K562 (cell line): ENCODE data around the gene MANEAL. TPM values are rescaled to one million over a fixed set of nuclear protein-coding genes. Genes with fewer than 3 reads are reported as not detected.

Experiments
- ATF1 ChIP-seq, 2 experiments: fragments of 450-650 bp in 1 of 2; IDR thresholded peaks; 2 replicates each; pipeline ENCODE4 v1.6.1; 2016; ENCODE audit warnings: missing compliant biosample characterization in 1 of 2, missing genetic modification characterization in 1 of 2
- BMI1 ChIP-seq: fragments of 150-350 bp; IDR thresholded peaks from 2 replicates; pipeline ENCODE4 v1.6.1; 2014; ENCODE audit warnings: low read length
- FOXJ2 ChIP-seq: fragments of 200-800 bp; sonication (Bioruptor generic); IDR thresholded peaks from 2 replicates; pipeline ENCODE4 v1.6.1; 2016; ENCODE audit warnings: missing genetic modification characterization, missing compliant biosample characterization
- HDAC1 ChIP-seq, 2 experiments: fragments of 450-650 bp; IDR thresholded peaks; 2 replicates each; pipeline ENCODE4 v1.6.1; 2016 to 2017; ENCODE audit warnings: inconsistent platforms in 1 of 2, mild to moderate bottlenecking in 1 of 2, moderate library complexity in 1 of 2
- HLTF ChIP-seq: fragments of 450-650 bp; IDR thresholded peaks from 2 replicates; pipeline ENCODE4 v1.6.1; 2016
- MNT ChIP-seq, 2 experiments: fragments of 450-650 bp; conservative IDR thresholded peaks; 2 replicates each; pipeline ENCODE4 v1.6.1; 2017; ENCODE audit warnings: mild to moderate bottlenecking in 2 of 2, moderate library complexity in 2 of 2
- RB1 ChIP-seq: fragments of 450-650 bp; IDR thresholded peaks from 2 replicates; pipeline ENCODE4 v1.6.1; 2017; ENCODE audit warnings: low read depth, mild to moderate bottlenecking
- RBM34 ChIP-seq: fragments of 200-400 bp; formaldehyde crosslinking; IDR thresholded peaks from 2 replicates; pipeline ENCODE4 v1.6.1; 2018; ENCODE audit warnings: low read length, borderline replicate concordance; ENCODE audit not compliant: insufficient read depth
- RFX5 ChIP-seq: IDR thresholded peaks from 2 replicates; pipeline ENCODE4 v1.6.1; 2011; ENCODE audit warnings: low read depth, mild to moderate bottlenecking, improper control_type of control experiment, low read length
- SLC30A9 ChIP-seq: fragments of 250-450 bp; sonication (Bioruptor Pico); IDR thresholded peaks from 2 replicates; pipeline ENCODE4 v1.8.0; 2022; ENCODE audit warnings: mild to moderate bottlenecking, moderate library complexity
- TCF3 ChIP-seq: sonication (generic); formaldehyde crosslinking; IDR thresholded peaks from 2 replicates; pipeline ENCODE4 v1.4.0; 2020; ENCODE audit warnings: mild to moderate bottlenecking, missing genetic modification reagents
- WHSC1 ChIP-seq: IDR thresholded peaks from one replicate; pipeline ENCODE4 v1.6.1; 2012; ENCODE audit warnings: low read length, control low read depth, inconsistent platforms
- ZNF444 ChIP-seq: fragments of 250-450 bp; sonication (Bioruptor Pico); IDR thresholded peaks from 2 replicates; pipeline ENCODE4 v1.4.0; 2020; ENCODE audit warnings: mild to moderate bottlenecking, moderate library complexity
- ZNF699 ChIP-seq: fragments of 250-450 bp; sonication (Bioruptor Pico); IDR thresholded peaks from 2 replicates; pipeline ENCODE4 v1.8.0; 2021; ENCODE audit warnings: mild to moderate bottlenecking, moderate library complexity; ENCODE audit not compliant: insufficient replicate concordance
- polyA plus RNA-seq, 8 experiments: library from polyadenylated mRNA; depleted of rRNA in 4 of 8; stranded (reverse) in 5 of 8; unstranded in 3 of 8; fragments of >200 nt; fragmentation: Nextera tagmentation in 2 of 8; fragmentation: Illumina TruSeq in 1 of 8; extraction: Ambion mirVana in 2 of 8; extraction: Trizol in 1 of 8; gene quantifications; 2 replicates each; pipeline versions ENCODE4 v1.2.1 to v1.2.3, GENCODE V29; 2011 to 2014; ENCODE audit warnings: inconsistent platforms in 1 of 8, missing spikeins in 1 of 8
- total RNA-seq, 7 experiments: library from RNA; depleted of rRNA in 6 of 7; stranded (reverse); fragments of >200 nt in 6 of 7; fragmentation: Illumina TruSeq in 2 of 7; extraction: Trizol in 2 of 7; gene quantifications; 2 replicates each; pipeline versions ENCODE4 v1.2.1 to v1.2.3, GENCODE V29; 2011 to 2021; ENCODE audit warnings: low replicate concordance in 1 of 7
- TF ChIP-seq, protein P1 (sequence below): sonication (generic); formaldehyde crosslinking; IDR thresholded peaks from 2 replicates; pipeline ENCODE4 v1.5.0; 2020; ENCODE audit warnings: missing genetic modification reagents
- TF ChIP-seq, protein P2 (sequence below): fragments of 450-650 bp; IDR thresholded peaks from 2 replicates; pipeline ENCODE4 v1.6.1; 2016; ENCODE audit warnings: mild to moderate bottlenecking, moderate library complexity

The MANEAL gene
- total and polyA plus RNA-seq, 9 of the 15 experiments (the other 6 are each of a cell fraction or from before 2014, with no cell fraction given) = 0.37 to 3.2 (median 1.2) TPM

DNA sequence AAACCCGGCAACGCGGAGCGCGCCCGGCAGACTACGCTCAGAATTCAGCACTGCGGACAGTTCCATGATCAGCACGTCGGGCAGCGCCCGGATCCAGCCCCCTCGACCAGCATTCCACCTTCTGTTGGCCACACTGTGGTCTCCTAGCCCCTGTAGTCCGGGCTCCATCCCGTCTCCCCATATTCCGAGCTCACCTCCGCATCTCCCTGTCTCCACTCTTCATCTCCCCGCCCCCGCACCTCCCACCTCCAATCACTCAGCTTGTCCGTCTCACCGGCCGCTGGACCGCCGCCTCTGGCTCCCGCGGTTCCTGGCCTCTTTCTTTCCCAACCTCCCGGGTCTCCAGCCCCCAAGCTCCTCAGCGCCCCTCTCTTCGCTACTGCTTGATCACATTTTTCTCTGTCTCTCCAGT, 29.2 kb upstream of the MANEAL start (continued):
- TF ChIP-seq, protein P1, sequence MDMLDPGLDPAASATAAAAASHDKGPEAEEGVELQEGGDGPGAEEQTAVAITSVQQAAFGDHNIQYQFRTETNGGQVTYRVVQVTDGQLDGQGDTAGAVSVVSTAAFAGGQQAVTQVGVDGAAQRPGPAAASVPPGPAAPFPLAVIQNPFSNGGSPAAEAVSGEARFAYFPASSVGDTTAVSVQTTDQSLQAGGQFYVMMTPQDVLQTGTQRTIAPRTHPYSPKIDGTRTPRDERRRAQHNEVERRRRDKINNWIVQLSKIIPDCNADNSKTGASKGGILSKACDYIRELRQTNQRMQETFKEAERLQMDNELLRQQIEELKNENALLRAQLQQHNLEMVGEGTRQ = peak; percentile 82
- no peak for TF ChIP-seq HLTF
- TF ChIP-seq, protein P2, sequence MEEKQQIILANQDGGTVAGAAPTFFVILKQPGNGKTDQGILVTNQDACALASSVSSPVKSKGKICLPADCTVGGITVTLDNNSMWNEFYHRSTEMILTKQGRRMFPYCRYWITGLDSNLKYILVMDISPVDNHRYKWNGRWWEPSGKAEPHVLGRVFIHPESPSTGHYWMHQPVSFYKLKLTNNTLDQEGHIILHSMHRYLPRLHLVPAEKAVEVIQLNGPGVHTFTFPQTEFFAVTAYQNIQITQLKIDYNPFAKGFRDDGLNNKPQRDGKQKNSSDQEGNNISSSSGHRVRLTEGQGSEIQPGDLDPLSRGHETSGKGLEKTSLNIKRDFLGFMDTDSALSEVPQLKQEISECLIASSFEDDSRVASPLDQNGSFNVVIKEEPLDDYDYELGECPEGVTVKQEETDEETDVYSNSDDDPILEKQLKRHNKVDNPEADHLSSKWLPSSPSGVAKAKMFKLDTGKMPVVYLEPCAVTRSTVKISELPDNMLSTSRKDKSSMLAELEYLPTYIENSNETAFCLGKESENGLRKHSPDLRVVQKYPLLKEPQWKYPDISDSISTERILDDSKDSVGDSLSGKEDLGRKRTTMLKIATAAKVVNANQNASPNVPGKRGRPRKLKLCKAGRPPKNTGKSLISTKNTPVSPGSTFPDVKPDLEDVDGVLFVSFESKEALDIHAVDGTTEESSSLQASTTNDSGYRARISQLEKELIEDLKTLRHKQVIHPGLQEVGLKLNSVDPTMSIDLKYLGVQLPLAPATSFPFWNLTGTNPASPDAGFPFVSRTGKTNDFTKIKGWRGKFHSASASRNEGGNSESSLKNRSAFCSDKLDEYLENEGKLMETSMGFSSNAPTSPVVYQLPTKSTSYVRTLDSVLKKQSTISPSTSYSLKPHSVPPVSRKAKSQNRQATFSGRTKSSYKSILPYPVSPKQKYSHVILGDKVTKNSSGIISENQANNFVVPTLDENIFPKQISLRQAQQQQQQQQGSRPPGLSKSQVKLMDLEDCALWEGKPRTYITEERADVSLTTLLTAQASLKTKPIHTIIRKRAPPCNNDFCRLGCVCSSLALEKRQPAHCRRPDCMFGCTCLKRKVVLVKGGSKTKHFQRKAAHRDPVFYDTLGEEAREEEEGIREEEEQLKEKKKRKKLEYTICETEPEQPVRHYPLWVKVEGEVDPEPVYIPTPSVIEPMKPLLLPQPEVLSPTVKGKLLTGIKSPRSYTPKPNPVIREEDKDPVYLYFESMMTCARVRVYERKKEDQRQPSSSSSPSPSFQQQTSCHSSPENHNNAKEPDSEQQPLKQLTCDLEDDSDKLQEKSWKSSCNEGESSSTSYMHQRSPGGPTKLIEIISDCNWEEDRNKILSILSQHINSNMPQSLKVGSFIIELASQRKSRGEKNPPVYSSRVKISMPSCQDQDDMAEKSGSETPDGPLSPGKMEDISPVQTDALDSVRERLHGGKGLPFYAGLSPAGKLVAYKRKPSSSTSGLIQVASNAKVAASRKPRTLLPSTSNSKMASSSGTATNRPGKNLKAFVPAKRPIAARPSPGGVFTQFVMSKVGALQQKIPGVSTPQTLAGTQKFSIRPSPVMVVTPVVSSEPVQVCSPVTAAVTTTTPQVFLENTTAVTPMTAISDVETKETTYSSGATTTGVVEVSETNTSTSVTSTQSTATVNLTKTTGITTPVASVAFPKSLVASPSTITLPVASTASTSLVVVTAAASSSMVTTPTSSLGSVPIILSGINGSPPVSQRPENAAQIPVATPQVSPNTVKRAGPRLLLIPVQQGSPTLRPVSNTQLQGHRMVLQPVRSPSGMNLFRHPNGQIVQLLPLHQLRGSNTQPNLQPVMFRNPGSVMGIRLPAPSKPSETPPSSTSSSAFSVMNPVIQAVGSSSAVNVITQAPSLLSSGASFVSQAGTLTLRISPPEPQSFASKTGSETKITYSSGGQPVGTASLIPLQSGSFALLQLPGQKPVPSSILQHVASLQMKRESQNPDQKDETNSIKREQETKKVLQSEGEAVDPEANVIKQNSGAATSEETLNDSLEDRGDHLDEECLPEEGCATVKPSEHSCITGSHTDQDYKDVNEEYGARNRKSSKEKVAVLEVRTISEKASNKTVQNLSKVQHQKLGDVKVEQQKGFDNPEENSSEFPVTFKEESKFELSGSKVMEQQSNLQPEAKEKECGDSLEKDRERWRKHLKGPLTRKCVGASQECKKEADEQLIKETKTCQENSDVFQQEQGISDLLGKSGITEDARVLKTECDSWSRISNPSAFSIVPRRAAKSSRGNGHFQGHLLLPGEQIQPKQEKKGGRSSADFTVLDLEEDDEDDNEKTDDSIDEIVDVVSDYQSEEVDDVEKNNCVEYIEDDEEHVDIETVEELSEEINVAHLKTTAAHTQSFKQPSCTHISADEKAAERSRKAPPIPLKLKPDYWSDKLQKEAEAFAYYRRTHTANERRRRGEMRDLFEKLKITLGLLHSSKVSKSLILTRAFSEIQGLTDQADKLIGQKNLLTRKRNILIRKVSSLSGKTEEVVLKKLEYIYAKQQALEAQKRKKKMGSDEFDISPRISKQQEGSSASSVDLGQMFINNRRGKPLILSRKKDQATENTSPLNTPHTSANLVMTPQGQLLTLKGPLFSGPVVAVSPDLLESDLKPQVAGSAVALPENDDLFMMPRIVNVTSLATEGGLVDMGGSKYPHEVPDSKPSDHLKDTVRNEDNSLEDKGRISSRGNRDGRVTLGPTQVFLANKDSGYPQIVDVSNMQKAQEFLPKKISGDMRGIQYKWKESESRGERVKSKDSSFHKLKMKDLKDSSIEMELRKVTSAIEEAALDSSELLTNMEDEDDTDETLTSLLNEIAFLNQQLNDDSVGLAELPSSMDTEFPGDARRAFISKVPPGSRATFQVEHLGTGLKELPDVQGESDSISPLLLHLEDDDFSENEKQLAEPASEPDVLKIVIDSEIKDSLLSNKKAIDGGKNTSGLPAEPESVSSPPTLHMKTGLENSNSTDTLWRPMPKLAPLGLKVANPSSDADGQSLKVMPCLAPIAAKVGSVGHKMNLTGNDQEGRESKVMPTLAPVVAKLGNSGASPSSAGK = no peak
- TF ChIP-seq ZNF699 = no peak
- TF ChIP-seq FOXJ2 (tag) = peak; percentile 53; the same call in 1 of the 2 replicates
- TF ChIP-seq WHSC1 = no peak
- peak; percentile 26; the same call in 1 of the 2 replicates for TF ChIP-seq RFX5
- TF ChIP-seq HDAC1 (IDR thresholded peaks at IDR 0.05) = peak in 1 of 2 experiments; percentile 95; a peak in 2 of 4 replicates
- no peak for TF ChIP-seq ZNF444 (CRISPR knock-in tag)
- no peak for TF ChIP-seq RBM34
- TF ChIP-seq RB1 = 0 out of 2 replicates have a peak, but pooled peaks have one; percentile 26
- peak; percentile 65 for TF ChIP-seq TCF3 (CRISPR knock-in tag)
- no peak for TF ChIP-seq BMI1
- peak; percentile 82 for TF ChIP-seq ATF1 (CRISPR knock-in tag; IDR thresholded peaks at IDR 0.05)
- no peak for TF ChIP-seq ATF1 (tag; IDR thresholded peaks at IDR 0.05)
- peak in 1 of 2 experiments; percentile 85; a peak in 2 of 4 replicates for TF ChIP-seq MNT (conservative IDR thresholded peaks at IDR 0.05)
- no peak for TF ChIP-seq SLC30A9
